ENCODE data around the gene MELTF.
A peak's percentile ranks its signal among the peaks of the same experiment; 100 is the strongest.

MELTF gene

DNA sequence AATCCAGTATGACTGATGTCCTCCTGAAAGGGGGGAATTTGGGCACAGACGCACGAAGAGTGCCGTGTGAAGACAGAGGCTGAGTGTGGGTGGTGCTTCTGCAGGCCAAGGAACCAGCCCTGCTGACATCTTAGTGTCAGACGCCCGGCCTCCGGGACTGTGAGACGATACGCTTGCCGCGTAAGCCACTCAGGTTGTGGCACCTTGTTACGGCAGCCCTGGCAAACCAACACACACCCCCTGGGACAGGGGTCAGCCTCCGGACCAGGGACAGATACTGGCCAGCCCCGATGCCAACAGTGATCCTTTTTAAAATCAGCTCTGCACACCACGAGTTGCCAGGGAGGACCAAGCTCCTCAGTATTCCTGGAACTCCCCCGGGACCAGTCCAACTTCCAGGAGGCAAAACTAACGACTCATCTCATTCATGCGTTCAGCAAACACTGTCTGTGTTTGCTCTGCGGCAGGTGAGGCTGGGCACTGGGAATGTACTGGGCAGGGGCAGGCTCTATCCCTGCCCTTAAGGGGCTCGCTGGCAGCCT, 39.8 kb downstream of the MELTF start:
- Histone ChIP-seq H3K4me2 (ENCODE audit: low read depth, low read length, poor library complexity, severe bottlenecking) (no peak overlapping the region), H3K36me3 (ENCODE audit: insufficient read depth, low read length) (no peaks in the 10 kb centered on the region), H3K79me2 (ENCODE audit: insufficient read depth, low read length) (no peaks in the 10 kb centered on the region), H2AFZ (ENCODE audit: low read length) (no peak overlapping the region), H4K20me1 (ENCODE audit: insufficient read depth, low read length, poor library complexity, severe bottlenecking) (no peaks in the 10 kb centered on the region), H3K9me2 (replicated peaks; ENCODE audit: low read depth, low read length) (no peaks in the 10 kb centered on the region), H3K4me1 (ENCODE audit: insufficient read depth, low read length, poor library complexity, severe bottlenecking) (no peaks in the 10 kb centered on the region), H3K4me3 (ENCODE audit: low read length, poor library complexity, severe bottlenecking) (no peak overlapping the region), H3K27me3 (ENCODE audit: insufficient read depth, low read length, poor library complexity, severe bottlenecking) (no peaks in the 10 kb centered on the region), H3K9me3 (ENCODE audit: insufficient read depth, low read depth, low read length) (no peaks in the 10 kb centered on the region), H3K9ac (ENCODE audit: low read depth, low read length, poor library complexity, severe bottlenecking) (no peak overlapping the region), H3F3A (ENCODE audit: low read depth) (no peaks in the 10 kb centered on the region)
- TF ChIP-seq, protein P1, sequence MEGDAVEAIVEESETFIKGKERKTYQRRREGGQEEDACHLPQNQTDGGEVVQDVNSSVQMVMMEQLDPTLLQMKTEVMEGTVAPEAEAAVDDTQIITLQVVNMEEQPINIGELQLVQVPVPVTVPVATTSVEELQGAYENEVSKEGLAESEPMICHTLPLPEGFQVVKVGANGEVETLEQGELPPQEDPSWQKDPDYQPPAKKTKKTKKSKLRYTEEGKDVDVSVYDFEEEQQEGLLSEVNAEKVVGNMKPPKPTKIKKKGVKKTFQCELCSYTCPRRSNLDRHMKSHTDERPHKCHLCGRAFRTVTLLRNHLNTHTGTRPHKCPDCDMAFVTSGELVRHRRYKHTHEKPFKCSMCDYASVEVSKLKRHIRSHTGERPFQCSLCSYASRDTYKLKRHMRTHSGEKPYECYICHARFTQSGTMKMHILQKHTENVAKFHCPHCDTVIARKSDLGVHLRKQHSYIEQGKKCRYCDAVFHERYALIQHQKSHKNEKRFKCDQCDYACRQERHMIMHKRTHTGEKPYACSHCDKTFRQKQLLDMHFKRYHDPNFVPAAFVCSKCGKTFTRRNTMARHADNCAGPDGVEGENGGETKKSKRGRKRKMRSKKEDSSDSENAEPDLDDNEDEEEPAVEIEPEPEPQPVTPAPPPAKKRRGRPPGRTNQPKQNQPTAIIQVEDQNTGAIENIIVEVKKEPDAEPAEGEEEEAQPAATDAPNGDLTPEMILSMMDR (conservative IDR thresholded peaks at IDR 0.05; ENCODE audit: low read length) = no peak
- no peak for TF ChIP-seq EZH2phosphoT487 (IDR thresholded peaks at IDR 0.05; ENCODE audit: borderline replicate concordance)

DNA sequence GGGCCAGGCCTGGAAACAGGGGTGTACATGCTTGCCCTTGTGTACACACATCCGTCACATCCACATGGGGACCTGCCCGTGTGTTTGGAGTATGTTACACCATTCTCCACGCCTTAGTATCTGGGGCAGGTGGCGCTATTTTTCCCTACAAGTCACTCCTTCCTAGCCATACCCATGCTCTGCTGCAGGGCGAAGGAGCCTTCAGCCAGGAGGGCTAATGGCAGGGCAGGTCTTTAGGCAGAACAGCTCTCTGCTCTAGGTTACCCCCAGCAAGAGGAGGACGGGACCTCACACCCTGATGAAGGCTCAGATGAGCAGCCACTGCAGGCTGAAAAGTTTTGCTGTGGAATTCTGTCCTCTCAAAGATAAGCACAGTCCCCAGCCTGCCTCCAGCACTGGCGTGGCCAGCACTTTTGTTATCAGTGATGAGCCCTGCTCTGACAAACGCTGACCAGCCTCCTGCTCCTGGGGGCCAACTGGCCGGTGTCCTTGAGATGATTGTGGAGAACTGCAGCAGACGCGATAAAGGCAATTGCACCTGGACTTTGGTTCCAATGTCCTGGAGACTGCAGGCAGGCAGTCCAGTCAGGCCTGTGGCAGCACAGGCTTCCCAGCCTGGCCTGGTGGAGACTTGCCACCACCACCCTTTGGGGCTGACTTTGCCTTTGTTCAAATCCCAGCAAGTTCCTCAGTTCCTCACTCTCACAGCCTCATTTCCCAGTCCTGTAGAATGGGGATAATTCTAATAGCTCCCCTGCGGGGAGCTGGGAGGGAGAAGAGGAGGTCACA, 41.2 kb downstream of the MELTF start:
- H3K36me3 ChIP-seq (ENCODE audit: insufficient read depth, low read length) = no peaks in the 10 kb centered on the region
- H2AFZ ChIP-seq (ENCODE audit: low read length) = no peak overlapping the region
- H3K79me2 ChIP-seq (ENCODE audit: insufficient read depth, low read length) = no peaks in the 10 kb centered on the region
- 0 out of 2 replicates have a peak, but pooled peaks cover under 1% of the 10 kb centered on the region for H3K9me3 ChIP-seq (ENCODE audit: insufficient read depth, low read depth, low read length)
- no peaks in the 10 kb centered on the region for H4K20me1 ChIP-seq (ENCODE audit: insufficient read depth, low read length, poor library complexity, severe bottlenecking)
- no peaks in the 10 kb centered on the region for H3K27me3 ChIP-seq (ENCODE audit: insufficient read depth, low read length, poor library complexity, severe bottlenecking)
- TF ChIP-seq, protein P1 (conservative IDR thresholded peaks at IDR 0.05; ENCODE audit: low read length) = peak; percentile 51
- TF ChIP-seq EZH2phosphoT487 (IDR thresholded peaks at IDR 0.05; ENCODE audit: borderline replicate concordance) = no peak
- H3K4me2 ChIP-seq (ENCODE audit: low read depth, low read length, poor library complexity, severe bottlenecking) = no peak overlapping the region
- H3K9ac ChIP-seq (ENCODE audit: low read depth, low read length, poor library complexity, severe bottlenecking) = no peak overlapping the region
- no peaks in the 10 kb centered on the region for H3F3A ChIP-seq (ENCODE audit: low read depth)
- H3K9me2 ChIP-seq (replicated peaks; ENCODE audit: low read depth, low read length) = no peaks in the 10 kb centered on the region
- H3K4me3 ChIP-seq (ENCODE audit: low read length, poor library complexity, severe bottlenecking) = no peak overlapping the region
- H3K4me1 ChIP-seq (ENCODE audit: insufficient read depth, low read length, poor library complexity, severe bottlenecking) = no peaks in the 10 kb centered on the region

DNA sequence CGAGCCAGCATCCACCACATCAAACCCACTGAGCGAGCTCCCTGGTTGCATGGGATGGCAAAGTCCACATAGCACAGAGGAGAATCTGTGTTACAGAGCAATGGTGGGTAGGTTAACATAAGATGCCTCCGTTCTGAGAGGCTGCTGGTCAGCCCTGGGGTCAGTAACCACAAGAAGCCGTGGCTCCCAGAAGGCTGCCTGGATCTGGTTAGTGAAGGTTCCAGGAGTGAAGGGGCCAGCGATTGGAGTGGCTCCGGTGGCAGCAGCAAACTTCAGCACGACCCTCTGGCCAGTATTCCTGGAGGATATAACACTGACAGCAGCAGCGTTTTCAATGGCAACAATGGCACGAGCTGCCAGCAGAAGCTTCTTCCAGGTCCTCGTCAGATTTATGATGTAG, 42.6 kb downstream of the MELTF start:
- Histone ChIP-seq H2AFZ (ENCODE audit: low read length) (no peak overlapping the region), H3K9ac (ENCODE audit: low read depth, low read length, poor library complexity, severe bottlenecking) (no peak overlapping the region), H3K9me2 (replicated peaks; ENCODE audit: low read depth, low read length) (no peaks in the 10 kb centered on the region), H3K27me3 (ENCODE audit: insufficient read depth, low read length, poor library complexity, severe bottlenecking) (no peaks in the 10 kb centered on the region), H3K4me2 (ENCODE audit: low read depth, low read length, poor library complexity, severe bottlenecking) (no peak overlapping the region), H3K36me3 (ENCODE audit: insufficient read depth, low read length) (no peaks in the 10 kb centered on the region), H3F3A (ENCODE audit: low read depth) (no peaks in the 10 kb centered on the region), H3K9me3 (ENCODE audit: insufficient read depth, low read depth, low read length) (0 out of 2 replicates have a peak, but pooled peaks cover 7% of the 10 kb centered on the region), H3K4me1 (ENCODE audit: insufficient read depth, low read length, poor library complexity, severe bottlenecking) (no peaks in the 10 kb centered on the region), H3K4me3 (ENCODE audit: low read length, poor library complexity, severe bottlenecking) (no peak overlapping the region), H3K79me2 (ENCODE audit: insufficient read depth, low read length) (no peaks in the 10 kb centered on the region), H4K20me1 (ENCODE audit: insufficient read depth, low read length, poor library complexity, severe bottlenecking) (no peaks in the 10 kb centered on the region)
- TF ChIP-seq, protein P1 (conservative IDR thresholded peaks at IDR 0.05; ENCODE audit: low read length) = no peak
- TF ChIP-seq EZH2phosphoT487 (IDR thresholded peaks at IDR 0.05; ENCODE audit: borderline replicate concordance) = no peak
